ENCODE results near the gene GRIK3.

The GRIK3 gene

DNA sequence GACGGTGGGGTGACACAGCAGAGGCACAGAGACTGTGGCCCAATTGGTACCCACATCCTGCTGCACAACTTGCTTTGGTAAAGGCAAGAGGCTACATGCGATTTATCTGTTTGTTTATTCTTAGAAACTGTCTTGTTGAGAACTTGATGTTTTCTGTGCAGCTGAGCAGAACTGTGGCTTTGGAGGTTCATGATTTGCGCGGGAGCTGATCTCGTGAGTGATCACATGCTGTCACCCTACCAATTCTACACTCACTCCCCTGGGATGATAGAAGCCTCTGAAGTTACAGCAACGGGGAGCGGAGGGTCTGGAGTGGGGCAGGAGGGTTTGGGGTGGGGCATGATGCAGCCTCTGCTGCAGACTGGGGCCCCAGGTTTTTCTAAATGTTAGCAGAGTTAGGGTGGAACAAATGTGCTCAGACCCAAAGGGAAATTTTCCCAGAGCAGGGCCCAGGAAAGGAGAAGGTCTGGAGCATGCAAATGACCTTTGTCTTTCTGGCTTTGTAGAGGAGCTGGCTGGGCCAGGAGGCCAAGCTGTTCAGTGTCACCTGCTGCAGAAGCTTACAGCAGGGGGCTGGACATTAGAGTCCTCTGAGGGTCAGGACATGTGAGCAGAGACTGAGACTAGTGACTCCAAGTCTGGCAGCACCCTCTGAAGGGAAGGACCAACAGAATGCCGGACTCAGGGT, 83.6 kb downstream of the GRIK3 start:
- TF ChIP-seq, protein P1, sequence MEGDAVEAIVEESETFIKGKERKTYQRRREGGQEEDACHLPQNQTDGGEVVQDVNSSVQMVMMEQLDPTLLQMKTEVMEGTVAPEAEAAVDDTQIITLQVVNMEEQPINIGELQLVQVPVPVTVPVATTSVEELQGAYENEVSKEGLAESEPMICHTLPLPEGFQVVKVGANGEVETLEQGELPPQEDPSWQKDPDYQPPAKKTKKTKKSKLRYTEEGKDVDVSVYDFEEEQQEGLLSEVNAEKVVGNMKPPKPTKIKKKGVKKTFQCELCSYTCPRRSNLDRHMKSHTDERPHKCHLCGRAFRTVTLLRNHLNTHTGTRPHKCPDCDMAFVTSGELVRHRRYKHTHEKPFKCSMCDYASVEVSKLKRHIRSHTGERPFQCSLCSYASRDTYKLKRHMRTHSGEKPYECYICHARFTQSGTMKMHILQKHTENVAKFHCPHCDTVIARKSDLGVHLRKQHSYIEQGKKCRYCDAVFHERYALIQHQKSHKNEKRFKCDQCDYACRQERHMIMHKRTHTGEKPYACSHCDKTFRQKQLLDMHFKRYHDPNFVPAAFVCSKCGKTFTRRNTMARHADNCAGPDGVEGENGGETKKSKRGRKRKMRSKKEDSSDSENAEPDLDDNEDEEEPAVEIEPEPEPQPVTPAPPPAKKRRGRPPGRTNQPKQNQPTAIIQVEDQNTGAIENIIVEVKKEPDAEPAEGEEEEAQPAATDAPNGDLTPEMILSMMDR (conservative IDR thresholded peaks at IDR 0.05; ENCODE audit: low read depth): no peak
- ChIA-PET CTCF (interaction anchor here (0.6 kb wide), 1 partner anchor 258 kb away, joined by 5 read pairs; no protein-coding TSS in a partner anchor), POLR2A (ENCODE audit: low non-redundant PET) (no interaction called here)
- H3K27ac ChIP-seq: no peak overlapping the region
- no peak for DNase-seq (ENCODE audit: low spot score)

DNA sequence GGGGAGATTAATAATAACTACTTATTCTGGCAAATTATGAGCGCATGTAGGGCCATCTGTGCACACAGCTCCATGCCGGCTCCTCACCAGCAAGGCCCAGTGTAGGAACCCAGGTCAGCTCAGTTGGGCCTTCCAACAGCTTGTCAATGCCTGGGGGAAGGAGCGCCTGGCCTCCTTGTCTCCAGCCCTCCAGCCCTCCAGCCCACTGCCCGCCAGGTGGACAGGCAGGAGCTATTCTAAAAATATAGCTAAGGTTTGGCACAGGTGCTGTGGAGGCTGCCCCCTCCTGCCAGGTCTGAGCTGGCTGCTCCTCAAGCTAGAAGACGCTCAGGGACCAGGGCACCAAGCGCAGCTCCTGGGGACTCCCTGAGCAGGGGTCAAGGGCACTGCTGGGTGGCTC, 85.7 kb downstream of the GRIK3 start:
- no peak overlapping the region for H3K27ac ChIP-seq
- TF ChIP-seq, protein P1 (conservative IDR thresholded peaks at IDR 0.05; ENCODE audit: low read depth): no peak
- ChIA-PET POLR2A (ENCODE audit: low non-redundant PET) (no interaction called here), CTCF (no interaction called here)
- no peak for DNase-seq (ENCODE audit: low spot score)

DNA sequence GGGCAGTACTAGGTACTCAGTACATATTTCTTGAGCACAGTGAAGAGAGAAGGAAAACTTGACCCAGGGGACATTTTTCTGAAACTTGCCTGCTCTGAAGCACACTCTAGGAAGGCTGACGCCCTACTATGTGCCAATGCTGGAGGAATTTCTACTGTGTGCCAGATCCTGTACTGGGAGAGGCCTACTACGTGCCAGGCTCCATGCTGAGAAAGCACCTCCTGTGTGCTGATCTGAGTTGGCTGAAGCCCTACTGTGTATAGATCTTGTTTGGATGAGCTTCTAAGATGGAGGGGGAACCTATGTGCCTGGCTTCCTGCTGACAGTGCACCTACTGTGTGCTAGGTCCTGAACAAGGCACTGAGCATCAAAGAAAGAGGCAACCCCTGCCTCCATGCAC, 86.2 kb downstream of the GRIK3 start:
- TF ChIP-seq, protein P1 (conservative IDR thresholded peaks at IDR 0.05; ENCODE audit: low read depth): no peak
- no peak for DNase-seq (ENCODE audit: low spot score)
- ChIA-PET POLR2A (ENCODE audit: low non-redundant PET) (no interaction called here), CTCF (interaction anchor here (0.6 kb wide), 1 partner anchor 238 kb away, joined by 3 read pairs; no protein-coding TSS in a partner anchor)
- H3K27ac ChIP-seq: no peak overlapping the region

GRCh38 chr1:36947384-36947783, 86.9 kb downstream of the GRIK3 start:
- DNase-seq (ENCODE audit: low spot score): no peak
- TF ChIP-seq, protein P1 (conservative IDR thresholded peaks at IDR 0.05; ENCODE audit: low read depth): no peak
- CTCF ChIA-PET: interaction anchor here (0.6 kb wide), 2 partner anchors 238 to 484 kb away, joined by 3 read pairs; no protein-coding TSS in a partner anchor
- H3K27ac ChIP-seq: no peak overlapping the region
- POLR2A ChIA-PET (ENCODE audit: low non-redundant PET): no interaction called here

DNA sequence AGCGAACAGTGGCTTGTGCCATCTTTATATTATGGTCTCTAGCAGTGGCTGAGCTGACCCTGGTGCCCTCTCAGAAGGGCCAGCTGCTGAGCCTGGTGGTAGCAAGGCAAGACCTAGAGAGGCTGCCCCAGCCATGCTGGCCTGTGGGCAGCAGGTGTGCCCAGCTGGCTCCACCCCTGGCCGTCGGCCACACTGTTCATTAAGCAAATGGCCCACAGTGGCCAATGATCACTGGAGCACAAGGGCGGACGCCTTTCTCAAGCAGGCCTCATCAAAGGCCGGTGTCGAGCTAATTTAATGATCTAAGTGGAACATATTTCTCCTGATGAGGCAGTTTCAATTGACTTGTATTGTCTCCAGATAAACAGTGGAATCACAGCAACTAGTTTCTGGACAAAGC, 89.4 kb downstream of the GRIK3 start:
- ChIA-PET CTCF (no interaction called here), POLR2A (ENCODE audit: low non-redundant PET) (no interaction called here)
- TF ChIP-seq, protein P1 (conservative IDR thresholded peaks at IDR 0.05; ENCODE audit: low read depth): no peak
- DNase-seq (ENCODE audit: low spot score): no peak
- H3K27ac ChIP-seq: no peak overlapping the region

DNA sequence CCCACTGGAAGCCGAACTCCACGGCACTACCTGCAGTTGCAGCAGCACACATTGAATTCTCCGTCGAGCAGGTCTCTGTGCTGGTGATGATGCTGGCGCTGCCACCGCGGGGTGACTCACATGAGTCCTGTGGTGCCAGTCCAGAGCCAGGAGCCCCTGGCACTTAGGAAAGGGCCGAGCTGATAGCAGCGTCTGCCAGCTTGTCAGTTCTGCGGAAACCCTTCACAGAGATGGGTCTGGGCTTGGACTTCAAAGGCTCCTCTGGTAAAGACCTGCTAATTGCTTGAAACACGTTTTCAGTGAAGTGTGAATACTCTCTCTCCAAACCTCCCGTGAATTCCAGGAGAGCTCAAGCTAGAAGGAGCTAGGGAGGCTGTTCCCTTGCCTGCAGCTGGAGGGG, 92.2 kb downstream of the GRIK3 start:
- CTCF ChIA-PET: no interaction called here
- POLR2A ChIA-PET (ENCODE audit: low non-redundant PET): no interaction called here
- TF ChIP-seq, protein P1 (conservative IDR thresholded peaks at IDR 0.05; ENCODE audit: low read depth): no peak
- no peak for DNase-seq (ENCODE audit: low spot score)
- no peak overlapping the region for H3K27ac ChIP-seq
